Endothelial cell of umbilical vein (primary cell): ENCODE data around the gene XDH. TPM values are rescaled to one million over a fixed set of nuclear protein-coding genes. Genes with fewer than 3 reads are reported as not detected.

Experiments
- BruUV-seq: library from RNA; stranded (reverse); fragments of 400-500 nt; replicated peaks from 2 replicates; lab custom pipeline; 2021; lab: Mats Ljungman, UMichigan
- CTCF ChIA-PET: fragments of 300-600, 350-600 bp; sonication (Branson Sonifier 250); formaldehyde crosslinking; loops from one replicate; lab custom pipeline; 2021; ENCODE audit warnings: antibody characterized with exemption, inconsistent platforms; lab: Charles Lee
- POLR2A ChIA-PET: fragments of 300-600, 350-600 bp; sonication (Branson Sonifier 250); formaldehyde crosslinking; loops from one replicate; lab custom pipeline; 2021; ENCODE audit warnings: antibody characterized with exemption, inconsistent platforms; lab: Charles Lee
- DNase-seq: peaks from one replicate; pipeline ENCODE4 v3.0.0-alpha.2; 2011; ENCODE audit warnings: low read depth, low spot score
- FAIRE-seq: peaks from 2 replicates; lab custom pipeline; 2011; peaks lifted over from hg19 to GRCh38; lab: Jason Lieb, UNC
- H2AFZ ChIP-seq: 2 replicates; pipeline ENCODE4 v1.6.0; 2012; ENCODE audit warnings: low read depth, low read length, control low read depth, inconsistent platforms
- H3K27ac ChIP-seq: 2 replicates; pipeline ENCODE4 v1.5.1; 2011; ENCODE audit warnings: low read depth, mild to moderate bottlenecking, control low read depth, low read length, moderate library complexity; ENCODE audit not compliant: insufficient read depth
- H3K27me3 ChIP-seq, 2 experiments: 2 replicates each; pipeline versions ENCODE4 v1.6.0 to v1.6.1; 2011; ENCODE audit warnings: low read length in 2 of 2, mixed read lengths in 1 of 2; ENCODE audit not compliant: control insufficient read depth in 2 of 2, insufficient read depth in 2 of 2
- H3K36me3 ChIP-seq, 2 experiments: 2 replicates in 1 of 2; 3 replicates in 1 of 2; pipeline ENCODE4 v1.5.1; 2011; ENCODE audit warnings: low read length in 2 of 2, mild to moderate bottlenecking in 1 of 2, moderate library complexity in 1 of 2; ENCODE audit not compliant: control insufficient read depth in 2 of 2, insufficient read depth in 2 of 2; ENCODE audit errors: extremely low read depth in 1 of 2
- H3K4me1 ChIP-seq: 3 replicates; pipeline ENCODE4 v1.5.1; 2011; ENCODE audit warnings: mild to moderate bottlenecking, low read length; ENCODE audit not compliant: control insufficient read depth, insufficient read depth; ENCODE audit errors: extremely low read depth
- H3K4me2 ChIP-seq: 2 replicates; pipeline ENCODE4 v1.6.1; 2011; ENCODE audit warnings: low read length, control low read depth, mixed read lengths; ENCODE audit not compliant: insufficient read depth
- H3K4me3 ChIP-seq, 3 experiments: fragments of 200-600 bp in 1 of 3; sonication (generic), shearing (Covaris generic) in 1 of 3; replicated peaks in 1 of 3; 2 replicates each; pipeline ENCODE4 v1.5.1; 2011 to 2016; ENCODE audit warnings: control low read depth in 3 of 3, low read length in 3 of 3, mild to moderate bottlenecking in 2 of 3, inconsistent platforms in 1 of 3, low read depth in 1 of 3, moderate library complexity in 1 of 3; ENCODE audit not compliant: insufficient read depth in 1 of 3
- H3K79me2 ChIP-seq: 2 replicates; pipeline ENCODE4 v1.6.0; 2012; ENCODE audit warnings: low read length, inconsistent platforms; ENCODE audit not compliant: control insufficient read depth, insufficient read depth
- H3K9ac ChIP-seq: replicated peaks from 2 replicates; pipeline ENCODE3; 2011; ENCODE audit warnings: low read length, control low read depth; ENCODE audit not compliant: insufficient read depth; ENCODE audit errors: extremely low read depth
- H3K9me1 ChIP-seq: replicated peaks from 3 replicates; pipeline ENCODE4 v1.6.0; 2011; ENCODE audit warnings: mild to moderate bottlenecking, low read length; ENCODE audit not compliant: control insufficient read depth, insufficient read depth; ENCODE audit errors: extremely low read depth
- H3K9me3 ChIP-seq: replicated peaks from 2 replicates; pipeline ENCODE4 v1.5.1; 2012; ENCODE audit warnings: low read length, inconsistent platforms; ENCODE audit not compliant: control insufficient read depth, insufficient read depth
- H4K20me1 ChIP-seq: replicated peaks from 2 replicates; pipeline ENCODE3; 2011; ENCODE audit warnings: mild to moderate bottlenecking, low read length; ENCODE audit not compliant: control insufficient read depth, insufficient read depth; ENCODE audit errors: extremely low read depth
- EZH2 ChIP-seq: IDR thresholded peaks from 2 replicates; pipeline ENCODE4 v1.6.1; 2012; ENCODE audit warnings: borderline replicate concordance, low read depth, mild to moderate bottlenecking, moderate library complexity, low read length, inconsistent platforms; ENCODE audit not compliant: severe bottlenecking
- FOS ChIP-seq: IDR thresholded peaks from 2 replicates; pipeline ENCODE4 v1.6.1; 2011; ENCODE audit warnings: mild to moderate bottlenecking, low read length, moderate library complexity, borderline replicate concordance; ENCODE audit not compliant: insufficient read depth
- GATA2 ChIP-seq: IDR thresholded peaks from 2 replicates; pipeline ENCODE4 v1.7.0; 2011; ENCODE audit warnings: low read depth, mild to moderate bottlenecking, moderate library complexity, mixed read lengths, low read length; ENCODE audit not compliant: insufficient read length, insufficient read depth
- JUN ChIP-seq: IDR thresholded peaks from 2 replicates; pipeline ENCODE4 v1.6.1; 2011; ENCODE audit warnings: borderline replicate concordance, low read depth; ENCODE audit not compliant: insufficient read length, insufficient read depth
- MYC ChIP-seq: IDR thresholded peaks from one replicate; pipeline ENCODE4 v1.6.1; 2011; ENCODE audit warnings: mild to moderate bottlenecking, low read depth, low read length
- POLR2A ChIP-seq: IDR thresholded peaks from 2 replicates; pipeline ENCODE4 v1.6.1; 2012; ENCODE audit warnings: low read depth, mild to moderate bottlenecking, control low read depth, low read length
- POLR2AphosphoS5 ChIP-seq: IDR thresholded peaks from 2 replicates; pipeline ENCODE4 v1.6.1; 2012; ENCODE audit warnings: low read depth, mild to moderate bottlenecking, control low read depth, low read length, moderate library complexity; ENCODE audit not compliant: insufficient read depth
- dilution Hi-C: fragments of 300-500 bp; cut with MboI; formaldehyde crosslinking; loops from one replicate; pipeline ENCODE4 v1.15.0; 2019; ENCODE audit warnings: low sequenced_read_pairs; ENCODE audit not compliant: extremely low pct_ligation_motif_present
- intact Hi-C: fragments of 100-400 bp; cut with micrococcal nuclease; formaldehyde crosslinking; loops from one replicate; pipeline ENCODE4 v1.10.0; 2022
- polyA plus RNA-seq, 4 experiments: library from polyadenylated mRNA; depleted of rRNA in 3 of 4; stranded (reverse) in 3 of 4; unstranded in 1 of 4; fragments of >200 nt; gene quantifications; 2 replicates each; pipeline versions ENCODE4 v1.2.1 to v1.2.3, GENCODE V29; 2011 to 2012; ENCODE audit warnings: missing spikeins in 1 of 4
- total RNA-seq: library from RNA; stranded (reverse); gene quantifications from 2 replicates; pipeline ENCODE4 v1.2.3, GENCODE V29; 2021
- TF ChIP-seq, protein P1 (sequence below): IDR thresholded peaks from 2 replicates; pipeline ENCODE4 v1.6.1; 2011; ENCODE audit not compliant: insufficient read depth, insufficient read length
- TF ChIP-seq, protein P2 (sequence below), 2 donors: IDR thresholded peaks; 1 replicate in 1 of 2; 2 replicates in 1 of 2; pipeline ENCODE4 v1.5.1; 2011; ENCODE audit warnings: low read length in 2 of 2, mild to moderate bottlenecking in 2 of 2, moderate library complexity in 2 of 2, control low read depth in 1 of 2, inconsistent platforms in 1 of 2, low read depth in 1 of 2; ENCODE audit not compliant: insufficient read depth in 1 of 2; ENCODE audit errors: extremely low read depth in 1 of 2

XDH gene
- total and polyA plus RNA-seq, 2 donors (not counting 3 experiments of a cell fraction or from before 2014, with no cell fraction given): not detected

DNA sequence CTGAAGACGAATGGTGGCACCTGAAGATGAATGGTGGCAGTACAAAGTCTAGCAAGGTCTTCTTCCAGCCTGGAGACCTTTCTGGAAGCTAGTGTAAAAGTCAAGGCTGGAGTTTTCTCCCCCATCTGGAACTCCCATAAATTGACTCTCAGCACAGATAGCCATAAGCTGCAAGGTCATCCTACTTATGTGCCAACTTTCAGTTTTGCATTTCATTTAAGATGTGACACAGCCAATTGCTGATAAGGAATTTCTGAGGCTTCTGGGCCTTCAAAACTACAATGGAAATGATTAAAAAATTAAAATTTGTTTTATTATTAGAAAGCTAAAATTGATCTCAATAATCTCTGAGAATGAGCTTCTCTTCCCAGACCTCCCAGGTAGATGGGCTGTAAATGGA is 10.2 kb downstream of the XDH start:
- ChIA-PET POLR2A (no interaction called here), CTCF (no interaction called here)
- H3K9me1 ChIP-seq: no peaks in the 10 kb centered on the region
- H3K9ac ChIP-seq: no peak overlapping the region
- FAIRE-seq: no peak
- H3K4me1 ChIP-seq: no peaks in the 10 kb centered on the region
- no peak overlapping the region for H2AFZ ChIP-seq
- TF ChIP-seq, protein P1, sequence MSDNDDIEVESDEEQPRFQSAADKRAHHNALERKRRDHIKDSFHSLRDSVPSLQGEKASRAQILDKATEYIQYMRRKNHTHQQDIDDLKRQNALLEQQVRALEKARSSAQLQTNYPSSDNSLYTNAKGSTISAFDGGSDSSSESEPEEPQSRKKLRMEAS: no peak
- no peak overlapping the region for H3K27ac ChIP-seq
- dilution Hi-C loops (no loop called here), intact Hi-C loops (no loop called here)
- no peak overlapping the region for H3K4me3 ChIP-seq
- no TSS peak for BruUV-seq
- no peak overlapping the region for H3K4me2 ChIP-seq
- H3K9me3 ChIP-seq: no peaks in the 10 kb centered on the region
- H3K36me3 ChIP-seq: no peaks in the 10 kb centered on the region
- DNase-seq: no peak
- H3K79me2 ChIP-seq: no peaks in the 10 kb centered on the region
- no peaks in the 10 kb centered on the region for H3K27me3 ChIP-seq
- H4K20me1 ChIP-seq: no peaks in the 10 kb centered on the region

DNA sequence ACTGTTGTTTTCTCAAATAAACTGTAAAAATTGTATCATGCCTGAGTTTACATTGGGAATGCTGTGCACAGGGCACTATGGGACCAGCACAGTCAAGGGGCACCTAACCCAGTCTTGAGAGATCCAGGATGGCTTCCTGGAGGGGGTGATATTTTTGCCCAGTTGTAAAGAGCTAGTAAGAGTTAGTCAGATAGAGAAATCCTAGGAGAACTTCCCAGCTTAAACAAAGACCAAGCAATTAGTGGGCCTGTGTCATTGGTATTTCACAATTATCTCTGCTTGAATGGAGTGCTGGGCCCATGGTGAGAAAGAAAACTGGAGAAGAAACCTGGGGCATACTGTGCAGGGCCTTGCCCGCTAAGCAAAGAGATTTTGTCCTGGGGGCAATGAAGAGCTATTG is 12.2 kb downstream of the XDH start:
- H3K9ac ChIP-seq: no peak overlapping the region
- intact Hi-C loops (no loop called here), dilution Hi-C loops (no loop called here)
- no peak for DNase-seq
- FAIRE-seq: no peak
- H2AFZ ChIP-seq: no peak overlapping the region
- no peak overlapping the region for H3K4me2 ChIP-seq
- no peaks in the 10 kb centered on the region for H3K9me1 ChIP-seq
- no peaks in the 10 kb centered on the region for H4K20me1 ChIP-seq
- H3K36me3 ChIP-seq: no peaks in the 10 kb centered on the region
- TF ChIP-seq JUN (no peak), FOS (no peak), MYC (no peak), POLR2A (no peak), EZH2 (no peak), GATA2 (no peak), POLR2AphosphoS5 (no peak)
- TF ChIP-seq, protein P1: no peak
- TF ChIP-seq, protein P2, sequence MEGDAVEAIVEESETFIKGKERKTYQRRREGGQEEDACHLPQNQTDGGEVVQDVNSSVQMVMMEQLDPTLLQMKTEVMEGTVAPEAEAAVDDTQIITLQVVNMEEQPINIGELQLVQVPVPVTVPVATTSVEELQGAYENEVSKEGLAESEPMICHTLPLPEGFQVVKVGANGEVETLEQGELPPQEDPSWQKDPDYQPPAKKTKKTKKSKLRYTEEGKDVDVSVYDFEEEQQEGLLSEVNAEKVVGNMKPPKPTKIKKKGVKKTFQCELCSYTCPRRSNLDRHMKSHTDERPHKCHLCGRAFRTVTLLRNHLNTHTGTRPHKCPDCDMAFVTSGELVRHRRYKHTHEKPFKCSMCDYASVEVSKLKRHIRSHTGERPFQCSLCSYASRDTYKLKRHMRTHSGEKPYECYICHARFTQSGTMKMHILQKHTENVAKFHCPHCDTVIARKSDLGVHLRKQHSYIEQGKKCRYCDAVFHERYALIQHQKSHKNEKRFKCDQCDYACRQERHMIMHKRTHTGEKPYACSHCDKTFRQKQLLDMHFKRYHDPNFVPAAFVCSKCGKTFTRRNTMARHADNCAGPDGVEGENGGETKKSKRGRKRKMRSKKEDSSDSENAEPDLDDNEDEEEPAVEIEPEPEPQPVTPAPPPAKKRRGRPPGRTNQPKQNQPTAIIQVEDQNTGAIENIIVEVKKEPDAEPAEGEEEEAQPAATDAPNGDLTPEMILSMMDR (IDR thresholded peaks at IDR 0.05; ENCODE audit: extremely low read depth in 1 of 2, insufficient read depth in 1 of 2, low read depth in 1 of 2, low read length in 2 of 2): no peak
- no peak overlapping the region for H3K4me3 ChIP-seq
- CTCF ChIA-PET: no interaction called here
- no peaks in the 10 kb centered on the region for H3K9me3 ChIP-seq
- no peaks in the 10 kb centered on the region for H3K27me3 ChIP-seq
- H3K4me1 ChIP-seq: no peaks in the 10 kb centered on the region
- BruUV-seq: no TSS peak
- no peaks in the 10 kb centered on the region for H3K79me2 ChIP-seq
- POLR2A ChIA-PET: no interaction called here
- no peak overlapping the region for H3K27ac ChIP-seq
